Astrocyte (in vitro differentiated cells and primary cell): ENCODE measurements around the gene CSMD2. TPM values are rescaled to one million over a fixed set of nuclear protein-coding genes. Genes with fewer than 3 reads are reported as not detected.

ENCODE experiments used
- DNase-seq: peaks from one replicate; pipeline ENCODE4 v3.0.0-alpha.2; 2010; ENCODE audit warnings: low read depth
- FAIRE-seq: peaks from 2 replicates; lab custom pipeline; 2011; peaks lifted over from hg19 to GRCh38; lab: Jason Lieb, UNC
- H2AFZ ChIP-seq: 2 replicates; pipeline ENCODE4 v1.6.0; 2012; ENCODE audit warnings: low read depth, low read length, inconsistent platforms
- H3K27ac ChIP-seq: 2 replicates; pipeline ENCODE4 v1.5.1; 2011; ENCODE audit warnings: low read depth, low read length, inconsistent platforms
- H3K27me3 ChIP-seq: 2 replicates; pipeline ENCODE4 v1.6.0; 2011; ENCODE audit warnings: low read length, inconsistent platforms; ENCODE audit not compliant: insufficient read depth
- H3K36me3 ChIP-seq: 2 replicates; pipeline ENCODE4 v1.5.1; 2011; ENCODE audit warnings: low read length, inconsistent platforms; ENCODE audit not compliant: insufficient read depth
- H3K4me1 ChIP-seq: 2 replicates; pipeline ENCODE4 v1.5.1; 2011; ENCODE audit warnings: low read length, inconsistent platforms; ENCODE audit not compliant: insufficient read depth
- H3K4me2 ChIP-seq: 2 replicates; pipeline ENCODE4 v1.6.0; 2012; ENCODE audit warnings: low read length, inconsistent platforms
- H3K4me3 ChIP-seq: 2 replicates; pipeline ENCODE4 v1.5.1; 2011; ENCODE audit warnings: low read depth, mild to moderate bottlenecking, low read length, inconsistent platforms; ENCODE audit not compliant: insufficient read depth
- H3K79me2 ChIP-seq: 2 replicates; pipeline ENCODE4 v1.6.0; 2012; ENCODE audit warnings: mild to moderate bottlenecking, low read length, inconsistent platforms; ENCODE audit not compliant: insufficient read depth
- H3K9ac ChIP-seq: 2 replicates; pipeline ENCODE4 v1.6.0; 2012; ENCODE audit warnings: mild to moderate bottlenecking, low read length, inconsistent platforms
- H3K9me3 ChIP-seq: 2 replicates; pipeline ENCODE4 v1.5.1; 2012; ENCODE audit warnings: low read depth, mild to moderate bottlenecking, low read length, inconsistent platforms; ENCODE audit not compliant: insufficient read depth
- H4K20me1 ChIP-seq: 2 replicates; pipeline ENCODE4 v1.6.0; 2012; ENCODE audit warnings: low read length, inconsistent platforms; ENCODE audit not compliant: insufficient read depth
- H3K27ac Mint-ChIP-seq: one replicate; pipeline ENCODE4 v1.8.0; 2021; ENCODE audit warnings: mild to moderate bottlenecking, mixed read lengths; ENCODE audit not compliant: unreplicated experiment
- H3K27me3 Mint-ChIP-seq: one replicate; pipeline ENCODE4 v1.8.0; 2021; ENCODE audit warnings: low read depth, mixed read lengths; ENCODE audit not compliant: unreplicated experiment
- H3K36me3 Mint-ChIP-seq: one replicate; pipeline ENCODE4 v1.8.0; 2021; ENCODE audit warnings: low read depth, mixed read lengths; ENCODE audit not compliant: unreplicated experiment
- H3K4me1 Mint-ChIP-seq: one replicate; pipeline ENCODE4 v1.8.0; 2021; ENCODE audit warnings: low read depth, mixed read lengths; ENCODE audit not compliant: unreplicated experiment
- H3K4me3 Mint-ChIP-seq: one replicate; pipeline ENCODE4 v1.8.0; 2021; ENCODE audit warnings: mild to moderate bottlenecking, moderate library complexity, mixed read lengths; ENCODE audit not compliant: unreplicated experiment
- H3K9me3 Mint-ChIP-seq: one replicate; pipeline ENCODE4 v1.8.0; 2021; ENCODE audit warnings: mild to moderate bottlenecking, mixed read lengths; ENCODE audit not compliant: unreplicated experiment
- EZH2 ChIP-seq: IDR thresholded peaks from 2 replicates; pipeline ENCODE4 v1.6.1; 2012; ENCODE audit warnings: mild to moderate bottlenecking, low read length, inconsistent platforms; ENCODE audit not compliant: insufficient read depth
- total RNA-seq: library from RNA; stranded (reverse); gene quantifications from 2 replicates; pipeline ENCODE4 v1.2.1, GENCODE V29; 2021
- TF ChIP-seq, protein P1 (sequence below): IDR thresholded peaks from 2 replicates; pipeline ENCODE4 v1.5.1; 2011; ENCODE audit warnings: low read depth, mild to moderate bottlenecking, inconsistent platforms, low read length, moderate library complexity; ENCODE audit not compliant: insufficient read depth

Gene CSMD2
- total RNA-seq, 1 donor from 2014 or later = 11.1 TPM

DNA sequence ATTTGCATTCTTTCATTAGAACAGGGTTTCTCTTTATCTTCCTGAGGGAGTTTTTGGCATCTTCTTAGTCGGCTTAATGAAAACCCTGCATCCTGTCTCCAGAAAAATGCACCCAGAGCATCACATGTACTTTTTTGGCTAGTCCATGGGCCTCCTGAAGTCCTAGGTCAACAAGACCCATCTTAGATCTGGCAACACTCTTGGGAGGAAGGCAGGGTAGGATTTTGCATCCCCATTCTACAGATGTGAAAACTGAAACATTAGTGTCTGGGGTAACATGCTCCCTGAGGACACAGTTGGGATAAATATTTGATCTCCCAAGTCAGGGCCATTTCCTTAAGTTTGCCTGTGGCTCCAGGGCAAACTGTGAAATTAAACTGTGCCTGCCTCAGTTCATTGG, 341.2 kb downstream of the CSMD2 start:
- no peak overlapping the region for H3K27ac ChIP-seq
- Mint-ChIP-seq H3K36me3 (peaks cover 43% of the 10 kb centered on the region), H3K4me3 (no peak overlapping the region), H3K4me1 (no peaks in the 10 kb centered on the region), H3K27ac (no peak overlapping the region), H3K9me3 (peaks cover 11% of the 10 kb centered on the region), H3K27me3 (no peaks in the 10 kb centered on the region)
- peaks cover 2% of the 10 kb centered on the region for H3K36me3 ChIP-seq
- TF ChIP-seq, protein P1, sequence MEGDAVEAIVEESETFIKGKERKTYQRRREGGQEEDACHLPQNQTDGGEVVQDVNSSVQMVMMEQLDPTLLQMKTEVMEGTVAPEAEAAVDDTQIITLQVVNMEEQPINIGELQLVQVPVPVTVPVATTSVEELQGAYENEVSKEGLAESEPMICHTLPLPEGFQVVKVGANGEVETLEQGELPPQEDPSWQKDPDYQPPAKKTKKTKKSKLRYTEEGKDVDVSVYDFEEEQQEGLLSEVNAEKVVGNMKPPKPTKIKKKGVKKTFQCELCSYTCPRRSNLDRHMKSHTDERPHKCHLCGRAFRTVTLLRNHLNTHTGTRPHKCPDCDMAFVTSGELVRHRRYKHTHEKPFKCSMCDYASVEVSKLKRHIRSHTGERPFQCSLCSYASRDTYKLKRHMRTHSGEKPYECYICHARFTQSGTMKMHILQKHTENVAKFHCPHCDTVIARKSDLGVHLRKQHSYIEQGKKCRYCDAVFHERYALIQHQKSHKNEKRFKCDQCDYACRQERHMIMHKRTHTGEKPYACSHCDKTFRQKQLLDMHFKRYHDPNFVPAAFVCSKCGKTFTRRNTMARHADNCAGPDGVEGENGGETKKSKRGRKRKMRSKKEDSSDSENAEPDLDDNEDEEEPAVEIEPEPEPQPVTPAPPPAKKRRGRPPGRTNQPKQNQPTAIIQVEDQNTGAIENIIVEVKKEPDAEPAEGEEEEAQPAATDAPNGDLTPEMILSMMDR = no peak
- no peak for TF ChIP-seq EZH2
- DNase-seq (no peak), FAIRE-seq (no peak)
- H3K27me3 ChIP-seq = peaks cover 3% of the 10 kb centered on the region
- no peak overlapping the region for H3K4me2 ChIP-seq
- H2AFZ ChIP-seq = no peak overlapping the region
- H4K20me1 ChIP-seq = peaks cover 33% of the 10 kb centered on the region
- no peaks in the 10 kb centered on the region for H3K9me3 ChIP-seq
- H3K79me2 ChIP-seq = no peaks in the 10 kb centered on the region
- H3K9ac ChIP-seq = no peak overlapping the region
- H3K4me3 ChIP-seq = no peak overlapping the region
- H3K4me1 ChIP-seq = no peaks in the 10 kb centered on the region

DNA sequence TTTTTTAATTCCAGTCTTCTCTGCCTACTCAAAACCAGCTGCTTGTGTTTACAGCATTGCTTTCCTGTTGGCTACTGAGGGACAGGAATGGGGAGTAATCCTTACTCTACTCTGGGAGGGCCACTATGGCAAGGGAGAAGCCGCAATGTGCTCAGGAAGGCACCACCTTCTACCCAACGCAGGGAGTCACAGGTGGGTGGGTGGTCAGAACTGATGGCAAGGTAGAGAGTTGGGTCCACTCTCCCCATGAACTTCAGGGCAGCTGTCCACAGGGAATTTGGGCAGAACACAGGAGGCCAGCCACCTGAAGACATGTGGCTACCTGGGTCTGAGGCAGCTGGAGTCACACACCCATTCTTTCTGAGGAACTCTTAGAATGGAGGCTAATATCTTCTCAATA, 341.6 kb downstream of the CSMD2 start:
- DNase-seq = no peak
- no peak overlapping the region for H3K4me2 ChIP-seq
- H3K36me3 Mint-ChIP-seq = peaks cover 40% of the 10 kb centered on the region
- no peak overlapping the region for H2AFZ ChIP-seq
- no peak overlapping the region for H3K4me3 ChIP-seq
- TF ChIP-seq EZH2 = no peak
- TF ChIP-seq, protein P1 = no peak
- H3K36me3 ChIP-seq = no peaks in the 10 kb centered on the region
- H3K79me2 ChIP-seq = no peaks in the 10 kb centered on the region
- H3K4me1 ChIP-seq = no peaks in the 10 kb centered on the region
- no peak overlapping the region for H3K27ac Mint-ChIP-seq
- H3K4me3 Mint-ChIP-seq = no peak overlapping the region
- H3K27ac ChIP-seq = no peak overlapping the region
- H3K27me3 Mint-ChIP-seq = no peaks in the 10 kb centered on the region
- peaks cover 9% of the 10 kb centered on the region for H3K9me3 Mint-ChIP-seq
- H3K9ac ChIP-seq = no peak overlapping the region
- H4K20me1 ChIP-seq = peaks cover 29% of the 10 kb centered on the region
- H3K9me3 ChIP-seq = no peaks in the 10 kb centered on the region
- no peaks in the 10 kb centered on the region for H3K4me1 Mint-ChIP-seq
- FAIRE-seq = no peak
- peaks cover 3% of the 10 kb centered on the region for H3K27me3 ChIP-seq

DNA sequence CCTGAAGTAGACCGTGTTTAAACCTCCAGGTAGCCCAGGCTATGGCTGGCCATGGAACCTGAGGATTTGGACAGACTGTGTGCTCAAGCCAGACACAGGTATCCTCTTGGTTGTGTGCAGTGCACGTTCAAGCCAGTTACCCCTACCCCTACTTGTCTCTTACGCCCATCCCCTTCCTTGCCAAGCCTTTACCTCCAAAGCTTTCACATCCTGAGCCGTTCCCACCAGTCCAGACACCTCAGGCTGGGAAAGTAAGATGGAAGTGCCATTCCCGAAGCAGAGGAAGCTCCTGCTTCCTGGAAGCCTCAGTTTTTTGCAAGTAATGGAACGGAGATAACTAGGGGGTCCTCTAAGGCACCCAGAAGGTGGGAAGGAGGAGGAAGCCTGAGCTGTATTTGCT, 342.6 kb downstream of the CSMD2 start:
- H3K9me3 Mint-ChIP-seq = peaks cover 9% of the 10 kb centered on the region
- peaks cover 2% of the 10 kb centered on the region for H3K27me3 Mint-ChIP-seq
- no peak overlapping the region for H2AFZ ChIP-seq
- H3K4me2 ChIP-seq = no peak overlapping the region
- no peaks in the 10 kb centered on the region for H3K4me1 Mint-ChIP-seq
- no peak for DNase-seq
- FAIRE-seq = no peak
- H3K9ac ChIP-seq = no peak overlapping the region
- no peak overlapping the region for H3K27ac Mint-ChIP-seq
- H3K4me1 ChIP-seq = no peaks in the 10 kb centered on the region
- H3K27me3 ChIP-seq = peaks cover 3% of the 10 kb centered on the region
- H3K36me3 Mint-ChIP-seq = peaks cover 45% of the 10 kb centered on the region
- no peaks in the 10 kb centered on the region for H3K9me3 ChIP-seq
- no peaks in the 10 kb centered on the region for H3K79me2 ChIP-seq
- TF ChIP-seq, protein P1 = no peak
- TF ChIP-seq EZH2 = no peak
- H4K20me1 ChIP-seq = peaks cover 27% of the 10 kb centered on the region
- H3K36me3 ChIP-seq = no peaks in the 10 kb centered on the region
- no peak overlapping the region for H3K4me3 Mint-ChIP-seq
- no peak overlapping the region for H3K4me3 ChIP-seq
- no peak overlapping the region for H3K27ac ChIP-seq
